ENCODE data around the gene PDX1.

PDX1 gene

DNA sequence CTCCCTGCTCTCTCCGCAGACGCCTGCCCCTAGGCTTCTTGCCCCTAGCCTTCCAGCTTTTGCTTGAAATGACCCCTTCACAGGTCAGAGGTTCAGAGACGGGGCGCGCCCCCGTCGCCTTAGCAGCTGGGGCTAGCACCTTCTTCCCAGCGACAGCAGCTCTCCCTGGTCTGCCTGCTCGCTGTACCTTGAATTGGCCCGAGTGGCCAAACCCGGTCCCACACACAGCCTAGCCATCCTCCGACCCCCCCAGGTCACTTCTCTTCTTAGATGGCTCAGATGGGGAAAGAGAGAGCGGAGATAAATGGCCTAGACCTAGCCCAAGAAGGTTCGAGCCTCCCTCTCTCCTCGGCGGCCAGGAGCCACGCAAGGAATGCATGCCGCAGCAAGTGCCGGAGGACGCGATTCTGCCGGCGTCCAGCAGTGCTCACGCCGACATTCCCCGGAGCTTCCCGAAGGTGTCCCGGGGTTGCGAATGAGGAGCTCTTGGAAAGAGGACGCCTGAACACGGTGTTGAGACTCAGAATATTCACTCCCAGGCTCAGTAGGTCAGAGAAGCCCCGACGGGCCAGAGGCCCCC, 48.0 kb downstream of the PDX1 start:
- Histone ChIP-seq H3K4me3 (ENCODE audit: severe bottlenecking) (no peak overlapping the region), H3K4me1 (ENCODE audit: insufficient read depth, poor library complexity, severe bottlenecking) (no peaks in the 10 kb centered on the region), H3K9me3 (ENCODE audit: severe bottlenecking) (no peaks in the 10 kb centered on the region), H3K27ac (ENCODE audit: poor library complexity, severe bottlenecking) (no peak overlapping the region), H3K27me3 (ENCODE audit: insufficient read depth, poor library complexity, severe bottlenecking) (peaks cover 92% of the 10 kb centered on the region), H3K36me3 (ENCODE audit: low read depth) (no peaks in the 10 kb centered on the region)
- DNase-seq (ENCODE audit: low spot score) (no peak), ATAC-seq (ENCODE audit: low read depth) (no peak; the same call in 2 of the 3 replicates)
- TF ChIP-seq, protein P1, sequence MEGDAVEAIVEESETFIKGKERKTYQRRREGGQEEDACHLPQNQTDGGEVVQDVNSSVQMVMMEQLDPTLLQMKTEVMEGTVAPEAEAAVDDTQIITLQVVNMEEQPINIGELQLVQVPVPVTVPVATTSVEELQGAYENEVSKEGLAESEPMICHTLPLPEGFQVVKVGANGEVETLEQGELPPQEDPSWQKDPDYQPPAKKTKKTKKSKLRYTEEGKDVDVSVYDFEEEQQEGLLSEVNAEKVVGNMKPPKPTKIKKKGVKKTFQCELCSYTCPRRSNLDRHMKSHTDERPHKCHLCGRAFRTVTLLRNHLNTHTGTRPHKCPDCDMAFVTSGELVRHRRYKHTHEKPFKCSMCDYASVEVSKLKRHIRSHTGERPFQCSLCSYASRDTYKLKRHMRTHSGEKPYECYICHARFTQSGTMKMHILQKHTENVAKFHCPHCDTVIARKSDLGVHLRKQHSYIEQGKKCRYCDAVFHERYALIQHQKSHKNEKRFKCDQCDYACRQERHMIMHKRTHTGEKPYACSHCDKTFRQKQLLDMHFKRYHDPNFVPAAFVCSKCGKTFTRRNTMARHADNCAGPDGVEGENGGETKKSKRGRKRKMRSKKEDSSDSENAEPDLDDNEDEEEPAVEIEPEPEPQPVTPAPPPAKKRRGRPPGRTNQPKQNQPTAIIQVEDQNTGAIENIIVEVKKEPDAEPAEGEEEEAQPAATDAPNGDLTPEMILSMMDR (IDR thresholded peaks at IDR 0.05; ENCODE audit: poor library complexity, severe bottlenecking), result no peak

DNA sequence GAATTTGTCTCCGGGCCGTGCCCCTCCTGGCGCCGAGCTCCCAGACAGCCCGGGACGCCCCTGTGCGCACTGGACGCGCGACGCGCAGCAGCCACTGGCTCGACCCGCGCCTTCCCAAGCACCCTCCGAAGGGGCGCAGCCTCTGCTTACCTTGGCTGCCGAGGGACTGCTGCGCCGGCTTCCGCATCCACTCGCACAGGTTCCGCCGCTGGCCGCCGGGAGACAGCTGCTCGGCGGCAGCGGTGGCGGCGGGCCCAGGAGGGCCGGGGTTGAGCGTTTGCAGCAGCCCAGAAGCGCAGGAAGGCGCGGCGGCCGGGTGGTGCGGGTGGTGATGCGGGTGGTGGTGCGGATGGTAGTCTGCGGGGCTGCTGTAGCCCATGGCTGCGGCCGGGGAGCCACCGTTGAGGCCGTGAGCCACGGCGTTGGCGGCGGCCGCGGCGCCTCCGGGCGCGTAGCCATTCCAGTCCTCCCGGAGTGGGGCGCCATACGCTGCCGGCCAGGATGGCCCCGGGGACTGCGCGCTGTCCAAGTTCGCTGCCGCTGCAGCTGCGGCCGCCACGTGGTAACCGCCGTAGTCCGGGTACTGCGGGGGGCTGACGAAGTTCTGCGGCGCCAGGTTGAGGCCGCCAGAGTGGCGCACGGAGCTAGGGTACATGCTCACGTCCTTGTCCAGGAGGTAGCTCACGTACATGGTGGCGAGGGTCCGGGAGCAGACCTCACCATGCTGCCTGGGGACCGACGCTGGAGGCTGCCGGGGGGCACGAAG, 48.7 kb downstream of the PDX1 start:
- Histone ChIP-seq H3K9me3 (ENCODE audit: severe bottlenecking) (no peaks in the 10 kb centered on the region), H3K27me3 (ENCODE audit: insufficient read depth, poor library complexity, severe bottlenecking) (peaks cover 93% of the 10 kb centered on the region), H3K36me3 (ENCODE audit: low read depth) (no peaks in the 10 kb centered on the region), H3K4me3 (ENCODE audit: severe bottlenecking) (no peak overlapping the region), H3K27ac (ENCODE audit: poor library complexity, severe bottlenecking) (no peak overlapping the region), H3K4me1 (ENCODE audit: insufficient read depth, poor library complexity, severe bottlenecking) (no peaks in the 10 kb centered on the region)
- ATAC-seq (ENCODE audit: low read depth) (peak; percentile 35; the same call in 1 of the 3 replicates), DNase-seq (ENCODE audit: low spot score) (no peak)
- TF ChIP-seq, protein P1 (IDR thresholded peaks at IDR 0.05; ENCODE audit: poor library complexity, severe bottlenecking), result no peak

DNA sequence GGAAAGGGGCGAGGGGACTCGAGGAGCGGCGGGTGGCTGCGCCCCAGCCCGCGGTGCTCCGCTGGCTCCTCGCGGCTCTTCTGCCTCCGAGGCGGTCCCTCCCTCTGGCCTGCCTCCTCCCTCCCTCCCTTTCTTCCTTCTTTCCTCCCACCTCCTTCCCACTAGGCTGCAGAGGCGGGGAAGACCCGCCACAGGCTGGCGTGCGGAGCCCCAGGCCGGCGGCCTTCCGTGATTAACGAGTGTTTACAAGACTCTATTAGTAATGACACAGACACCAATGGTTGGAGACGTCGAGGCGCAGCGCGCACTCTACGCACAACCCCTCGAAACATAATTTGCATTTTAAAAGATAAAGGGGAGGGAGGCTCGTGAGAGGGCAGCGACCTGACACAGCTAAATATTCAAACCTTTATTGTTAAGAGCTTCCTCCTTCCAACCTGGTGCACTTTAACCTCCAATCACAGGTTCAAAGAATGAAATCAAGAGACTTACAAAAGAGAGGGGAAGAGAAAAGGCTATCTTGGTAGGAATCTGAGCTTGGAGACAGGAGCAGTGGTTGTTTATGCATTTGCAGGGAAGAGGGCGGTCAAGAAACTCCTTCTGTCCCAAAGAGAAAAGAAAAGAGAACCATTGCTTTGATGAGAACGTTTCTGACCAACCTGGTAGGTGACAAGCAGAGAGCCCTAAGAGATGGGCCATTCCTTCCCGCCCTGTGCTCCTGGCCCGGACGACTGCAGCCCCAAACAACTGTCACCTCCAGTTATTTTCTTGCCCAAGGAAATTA, 49.5 kb downstream of the PDX1 start, which contains the start of gene CDX2:
Gene CDX2 (minus strand): TSS at position 234 of the 784 bp plus-strand sequence. CDS start 309 bp downstream, outside the sequence.
- Histone ChIP-seq H3K27me3 (ENCODE audit: insufficient read depth, poor library complexity, severe bottlenecking) (peaks cover 95% of the 10 kb centered on the region), H3K27ac (ENCODE audit: poor library complexity, severe bottlenecking) (no peak within 1 kb of the TSS), H3K4me3 (ENCODE audit: severe bottlenecking) (no peak within 1 kb of the TSS), H3K9me3 (ENCODE audit: severe bottlenecking) (no peaks in the 10 kb centered on the region), H3K4me1 (ENCODE audit: insufficient read depth, poor library complexity, severe bottlenecking) (no peaks in the 10 kb centered on the region), H3K36me3 (ENCODE audit: low read depth) (no peaks in the 10 kb centered on the region)
- DNase-seq (ENCODE audit: low spot score) (no peak), ATAC-seq (ENCODE audit: low read depth) (no peak)
- TF ChIP-seq, protein P1 (IDR thresholded peaks at IDR 0.05; ENCODE audit: poor library complexity, severe bottlenecking), result no peak

DNA sequence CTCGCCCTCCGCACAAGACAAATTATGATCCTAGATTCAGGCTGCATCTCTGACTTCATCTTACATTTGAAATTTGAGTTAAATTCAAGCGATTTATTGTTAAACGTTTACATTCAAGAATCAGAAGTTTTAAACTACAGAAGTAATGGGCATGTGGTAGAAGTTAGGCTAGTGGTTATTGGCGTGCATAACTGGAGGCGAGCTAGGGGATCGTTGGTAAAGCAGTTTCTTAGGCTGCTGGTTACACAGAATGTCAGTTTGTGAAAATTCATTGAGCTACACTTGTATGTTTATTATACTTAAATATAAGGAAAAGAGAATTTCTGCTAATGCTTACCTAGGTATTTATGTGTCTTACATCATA, 50.0 kb downstream of the PDX1 start:
- Histone ChIP-seq H3K9me3 (ENCODE audit: severe bottlenecking) (no peaks in the 10 kb centered on the region), H3K4me3 (ENCODE audit: severe bottlenecking) (no peak overlapping the region), H3K36me3 (ENCODE audit: low read depth) (no peaks in the 10 kb centered on the region), H3K27me3 (ENCODE audit: insufficient read depth, poor library complexity, severe bottlenecking) (peaks cover 96% of the 10 kb centered on the region), H3K4me1 (ENCODE audit: insufficient read depth, poor library complexity, severe bottlenecking) (no peaks in the 10 kb centered on the region), H3K27ac (ENCODE audit: poor library complexity, severe bottlenecking) (no peak overlapping the region)
- ATAC-seq (ENCODE audit: low read depth) (no peak), DNase-seq (ENCODE audit: low spot score) (no peak)
- TF ChIP-seq, protein P1 (IDR thresholded peaks at IDR 0.05; ENCODE audit: poor library complexity, severe bottlenecking), result no peak

Measured in RWPE2 (cell line).